ENCODE results near the gene KCNG2. TPM values are rescaled to one million over a fixed set of nuclear protein-coding genes. Genes with fewer than 3 reads are reported as not detected.

Gene KCNG2
- total and polyA plus RNA-seq, 2 of the 8 experiments (the other 6 are each of a cell fraction or from before 2014, with no cell fraction given), result 0.19 to 0.74 TPM

DNA sequence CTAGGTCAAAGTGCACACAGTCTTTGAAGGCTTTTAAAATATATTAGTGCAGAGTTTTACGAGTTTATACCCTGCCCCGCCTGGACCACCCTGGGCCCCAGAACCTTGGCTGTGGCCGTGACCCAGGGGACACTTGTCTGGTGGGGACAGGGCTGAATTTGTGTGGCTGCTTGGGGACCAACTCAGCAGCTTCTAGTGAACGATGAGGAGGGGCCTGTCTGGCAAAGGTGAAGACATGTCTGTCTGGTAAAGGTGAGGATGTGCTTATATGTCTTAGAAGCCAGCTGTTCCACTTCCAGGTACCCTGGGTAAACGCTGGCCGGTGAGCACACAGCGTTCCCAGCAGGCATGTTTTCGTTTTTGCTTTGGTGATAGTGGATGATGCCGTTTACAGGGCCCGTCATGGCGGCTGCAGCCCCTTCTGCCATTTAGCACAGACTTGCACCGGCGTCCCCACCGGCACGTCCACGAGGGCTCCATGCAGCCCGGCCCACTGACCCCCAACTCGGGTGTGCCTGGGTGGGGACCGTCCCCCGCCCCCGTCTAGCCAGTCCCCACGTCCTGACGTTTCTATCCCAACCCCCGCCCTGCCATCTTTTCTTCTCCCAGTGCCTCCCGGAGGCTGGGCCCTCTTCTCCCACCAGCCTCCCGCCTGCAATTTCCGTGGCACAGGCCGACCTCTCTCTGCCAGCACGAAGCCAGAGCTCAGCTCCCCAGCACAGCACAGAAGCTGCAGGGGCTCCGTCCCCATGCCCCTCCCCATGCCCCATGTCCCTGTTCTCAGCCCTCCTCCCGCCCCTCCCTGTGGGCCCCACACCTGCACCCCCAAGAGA lies 85.9 kb downstream of the KCNG2 start:
- FAIRE-seq (no peak), DNase-seq (ENCODE audit: low read depth in 1 of 2, low spot score in 2 of 2) (no peak)
- H3K4me2 ChIP-seq (ENCODE audit: insufficient read depth in 1 of 2, low read depth in 2 of 2, low read length in 2 of 2), result no peak overlapping the region
- no peak overlapping the region for H3K4ac ChIP-seq (replicated peaks; ENCODE audit: insufficient read length, low read depth, low read length)
- no peaks in the 10 kb centered on the region for H3K23me2 ChIP-seq (ENCODE audit: low read depth, low read length)
- H3K79me1 ChIP-seq (ENCODE audit: low read depth, low read length), result no peaks in the 10 kb centered on the region; the same call in 1 of the 2 replicates
- no peak overlapping the region for H3K56ac ChIP-seq (replicated peaks; ENCODE audit: insufficient read length, low read depth, low read length)
- no peak overlapping the region for H2AK5ac ChIP-seq (ENCODE audit: low read depth, low read length)
- H3K36me3 ChIP-seq (ENCODE audit: control insufficient read depth in 2 of 4, insufficient read depth in 4 of 4, low read length in 3 of 4), result no peaks in the 10 kb centered on the region
- CTCF ChIA-PET (ENCODE audit: partially characterized antibody), result interaction anchor here (0.5 to 1.0 kb wide), 2 partner anchors 13 to 295 kb away, joined by 3 to 4 read pairs; no protein-coding TSS in a partner anchor
- H3K79me2 ChIP-seq (ENCODE audit: control insufficient read depth in 1 of 2, insufficient read depth in 2 of 2, low read length in 2 of 2), result no peaks in the 10 kb centered on the region
- no peak overlapping the region for H3K23ac ChIP-seq (ENCODE audit: insufficient read length)
- no peaks in the 10 kb centered on the region for H3K4me1 ChIP-seq (replicated peaks in 1 of 4; ENCODE audit: control insufficient read depth in 3 of 4, insufficient read depth in 4 of 4, low read length in 3 of 4)
- no peak overlapping the region for H4K91ac ChIP-seq (replicated peaks; ENCODE audit: insufficient read length, low read length)
- no peak overlapping the region for H4K5ac ChIP-seq (ENCODE audit: insufficient read length, low read depth, low read length)
- no peak overlapping the region for H3K9ac ChIP-seq (replicated peaks in 1 of 4; ENCODE audit: extremely low read depth in 1 of 4, low read depth in 3 of 4, low read length in 3 of 4)
- H4K20me1 ChIP-seq (replicated peaks in 1 of 2; ENCODE audit: control insufficient read depth in 1 of 2, insufficient read depth in 2 of 2, low read length in 2 of 2), result no peaks in the 10 kb centered on the region
- no peak overlapping the region for H2AFZ ChIP-seq (ENCODE audit: low read length)
- peaks cover 0 to 21% of the 10 kb centered on the region in 2 experiments; a peak in 2 of 4 replicates for H3K9me3 ChIP-seq (ENCODE audit: insufficient read depth in 2 of 2, low read depth in 1 of 2, low read length in 1 of 2)
- no peak overlapping the region for H3K4me3 ChIP-seq (ENCODE audit: extremely low read depth in 1 of 4, insufficient read depth in 2 of 4, low read depth in 3 of 4, low read length in 4 of 4)
- no peak overlapping the region for H4K8ac ChIP-seq (ENCODE audit: extremely low read depth, insufficient read depth, low read length)
- H2BK15ac ChIP-seq (ENCODE audit: low read length), result no peak overlapping the region
- no peak overlapping the region for H3K27ac ChIP-seq (ENCODE audit: low read depth, low read length)
- no peak overlapping the region for H2BK12ac ChIP-seq (ENCODE audit: low read depth, low read length)
- H3K27me3 ChIP-seq (replicated peaks in 1 of 4; ENCODE audit: control insufficient read depth in 3 of 4, extremely low read depth in 1 of 4, insufficient read depth in 3 of 4, low read length in 3 of 4), result no peaks in the 10 kb centered on the region
- WGBS, 2 experiments (ENCODE audit: extremely low coverage in 1 of 2, insufficient coverage in 1 of 2, insufficient read length in 1 of 2, insufficient replicate concordance in 2 of 2, low coverage in 1 of 2, low lambda C conversion rate in 2 of 2, missing lambda C conversion rate in 1 of 2), result 96% methylated on average over 15 of the region's 31 CpGs; no CpG with 5 or more reads in 1 of the 2 experiments
- H3K18ac ChIP-seq (ENCODE audit: extremely low read depth, low read length), result no peak overlapping the region
- POLR2A ChIA-PET (ENCODE audit: partially characterized antibody), result interaction anchor here (0.9 kb wide), 1 partner anchor 26 kb away, joined by 3 read pairs; no protein-coding TSS in a partner anchor
- no peak overlapping the region for H2BK5ac ChIP-seq (ENCODE audit: low read depth, low read length)
- no peak overlapping the region for H2BK20ac ChIP-seq (ENCODE audit: low read length)
- H3K14ac ChIP-seq (ENCODE audit: insufficient read length), result no peak overlapping the region
- H2BK120ac ChIP-seq (replicated peaks; ENCODE audit: low read depth, low read length), result no peak overlapping the region
- no peak for TF ChIP-seq SP1 (IDR thresholded peaks at IDR 0.05; ENCODE audit: low read depth, low read length)
- no peak for TF ChIP-seq POLR2A (IDR thresholded peaks at IDR 0.05; ENCODE audit: control extremely low read depth in 1 of 2, low read depth in 2 of 2, low read length in 2 of 2)
- no peak for TF ChIP-seq RNF2 (IDR thresholded peaks at IDR 0.05; ENCODE audit: borderline replicate concordance, low read depth, low read length, missing control alignments, poor library complexity, severe bottlenecking)
- TF ChIP-seq YY1 (IDR thresholded peaks at IDR 0.05; ENCODE audit: low read depth, low read length), result no peak
- no peak for TF ChIP-seq JUN (IDR thresholded peaks at IDR 0.05; ENCODE audit: low read depth, low read length)

Data from H1 (cell line).